Esophagus squamous epithelium (tissue), 4 donors: ENCODE results near the gene CDCA7.

Source experiments
- CTCF ChIP-seq, 6 experiments: fragments of 450-650 bp in 4 of 6; fragments of 200-600 bp in 2 of 6; sonication (generic) in 2 of 6; IDR thresholded peaks; one replicate each; pipeline ENCODE4 v1.5.1; 2016 to 2019; ENCODE audit warnings: antibody characterized with exemption in 6 of 6, mild to moderate bottlenecking in 4 of 6, moderate library complexity in 4 of 6
- POLR2A ChIP-seq, 4 donors: fragments of 450-650 bp; IDR thresholded peaks; one replicate each; pipeline ENCODE4 v1.6.1; 2017; ENCODE audit warnings: antibody characterized with exemption in 4 of 4, mild to moderate bottlenecking in 4 of 4, moderate library complexity in 3 of 4

GRCh38 chr2:173394091-173394974 is 39.7 kb downstream of the CDCA7 start:
- TF ChIP-seq CTCF (IDR thresholded peaks at IDR 0.05) (no peak), POLR2A (IDR thresholded peaks at IDR 0.05) (no peak)
